Keratinocyte (primary cell): ENCODE data around the gene ADAMTS2. TPM values are rescaled to one million over a fixed set of nuclear protein-coding genes. Genes with fewer than 3 reads are reported as not detected.

ENCODE experiments used
- DNase-seq: peaks from one replicate; pipeline ENCODE4 v3.0.0-alpha.2; 2011; ENCODE audit warnings: low read depth, missing footprints, low spot score
- FAIRE-seq: peaks from 2 replicates; lab custom pipeline; 2011; peaks lifted over from hg19 to GRCh38; lab: Jason Lieb, UNC
- H2AFZ ChIP-seq: 2 replicates; pipeline ENCODE4 v1.6.0; 2012; ENCODE audit warnings: low read length, control low read depth, inconsistent platforms; ENCODE audit not compliant: control insufficient read depth
- H3K27ac ChIP-seq: 2 replicates; pipeline ENCODE4 v1.5.1; 2011; ENCODE audit warnings: low read length; ENCODE audit not compliant: control insufficient read depth, insufficient read depth
- H3K27me3 ChIP-seq: 3 replicates; pipeline ENCODE4 v1.6.0; 2011; ENCODE audit warnings: low read length; ENCODE audit not compliant: control insufficient read depth, insufficient read depth; ENCODE audit errors: extremely low read depth
- H3K36me3 ChIP-seq, 2 experiments: 2 replicates in 1 of 2; 3 replicates in 1 of 2; pipeline ENCODE4 v1.5.1; 2011; ENCODE audit warnings: low read length in 2 of 2, mild to moderate bottlenecking in 1 of 2; ENCODE audit not compliant: control insufficient read depth in 2 of 2, insufficient read depth in 2 of 2; ENCODE audit errors: extremely low read depth in 1 of 2
- H3K4me1 ChIP-seq: 3 replicates; pipeline ENCODE4 v1.5.1; 2011; ENCODE audit warnings: low read length; ENCODE audit not compliant: control insufficient read depth, insufficient read depth; ENCODE audit errors: extremely low read depth
- H3K4me2 ChIP-seq: 3 replicates; pipeline ENCODE4 v1.6.0; 2011; ENCODE audit warnings: low read depth, low read length; ENCODE audit not compliant: control insufficient read depth, insufficient read depth; ENCODE audit errors: extremely low read depth
- H3K4me3 ChIP-seq, 3 experiments: fragments of 200-600 bp in 1 of 3; sonication (generic) in 1 of 3; 2 replicates in 2 of 3; 3 replicates in 1 of 3; pipeline ENCODE4 v1.5.1; 2011 to 2016; ENCODE audit warnings: low read length in 3 of 3, mild to moderate bottlenecking in 3 of 3, control low read depth in 2 of 3, inconsistent platforms in 1 of 3, low read depth in 1 of 3, mixed read lengths in 1 of 3, mixed run types in 1 of 3, moderate library complexity in 1 of 3; ENCODE audit not compliant: control insufficient read depth in 2 of 3, insufficient read depth in 2 of 3; ENCODE audit errors: extremely low read depth in 1 of 3
- H3K79me2 ChIP-seq: 2 replicates; pipeline ENCODE4 v1.6.0; 2012; ENCODE audit warnings: low read length; ENCODE audit not compliant: control insufficient read depth, insufficient read depth
- H3K9ac ChIP-seq: 3 replicates; pipeline ENCODE4 v1.6.0; 2011; ENCODE audit warnings: low read length; ENCODE audit not compliant: control insufficient read depth, insufficient read depth; ENCODE audit errors: extremely low read depth
- H3K9me1 ChIP-seq: 3 replicates; pipeline ENCODE4 v1.6.0; 2011; ENCODE audit warnings: low read length; ENCODE audit not compliant: control insufficient read depth, insufficient read depth; ENCODE audit errors: extremely low read depth
- H3K9me3 ChIP-seq: 2 replicates; pipeline ENCODE4 v1.5.1; 2012; ENCODE audit warnings: low read depth, low read length; ENCODE audit not compliant: control insufficient read depth
- H4K20me1 ChIP-seq: 3 replicates; pipeline ENCODE4 v1.6.0; 2011; ENCODE audit warnings: low read length; ENCODE audit not compliant: control insufficient read depth, insufficient read depth; ENCODE audit errors: extremely low read depth
- EZH2 ChIP-seq: IDR thresholded peaks from one replicate; pipeline ENCODE4 v1.6.1; 2012; ENCODE audit warnings: inconsistent platforms, mild to moderate bottlenecking, low read length, moderate library complexity
- dilution Hi-C: fragments of 300-500 bp; cut with MboI; formaldehyde crosslinking; loops from one replicate; pipeline ENCODE4 v1.7.0; 2020; ENCODE audit warnings: low sequenced_read_pairs; ENCODE audit not compliant: extremely low pct_ligation_motif_present
- polyA plus RNA-seq, 5 experiments: library from polyadenylated mRNA; depleted of rRNA in 3 of 5; stranded (reverse) in 3 of 5; stranded (forward) in 1 of 5; unstranded in 1 of 5; fragments of >200 nt; gene quantifications; 1 replicate in 1 of 5; 2 replicates in 3 of 5; 3 replicates in 1 of 5; pipeline versions ENCODE4 v1.2.1 to v1.2.3, GENCODE V29; 2011 to 2012; ENCODE audit warnings: missing spikeins in 2 of 5, low read depth in 1 of 5, low replicate concordance in 1 of 5
- TF ChIP-seq, protein P1 (sequence below), 3 experiments: IDR thresholded peaks in 1 of 3; conservative IDR thresholded peaks in 1 of 3; optimal IDR thresholded peaks in 1 of 3; 2 replicates in 2 of 3; 3 replicates in 1 of 3; pipeline versions ENCODE3 to v1.5.1; 2011; ENCODE audit warnings: low read length in 3 of 3, mild to moderate bottlenecking in 3 of 3, moderate library complexity in 2 of 3, control low read depth in 1 of 3, inconsistent platforms in 1 of 3; ENCODE audit not compliant: insufficient read depth in 2 of 3; ENCODE audit errors: extremely low read depth in 1 of 3

Gene ADAMTS2
- polyA plus RNA-seq, 1 donor (not counting 4 experiments of a cell fraction or from before 2014, with no cell fraction given): not detected

DNA sequence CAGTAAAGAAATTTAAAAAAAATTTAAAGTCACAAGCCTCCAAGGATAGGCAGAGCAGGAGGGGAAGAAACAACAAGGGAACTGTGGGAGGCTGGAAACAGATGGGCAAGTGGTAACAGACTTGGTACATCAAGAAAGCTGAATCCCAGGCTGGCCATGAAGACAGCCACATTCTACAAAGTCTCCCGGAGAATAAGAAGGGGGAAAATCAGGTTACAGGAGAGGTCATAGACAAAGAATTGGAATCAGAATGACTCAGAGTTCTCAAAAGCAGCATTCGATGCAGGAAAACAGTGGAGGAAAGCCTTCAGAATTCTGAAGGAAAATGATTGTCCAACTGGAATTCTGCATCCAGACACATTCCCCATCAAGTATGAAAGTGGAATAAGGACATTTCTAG lies 129.7 kb downstream of the ADAMTS2 start:
- Histone ChIP-seq H4K20me1 (no peaks in the 10 kb centered on the region), H3K9me3 (peaks cover 16% of the 10 kb centered on the region), H3K9me1 (no peaks in the 10 kb centered on the region), H3K4me3 (no peak overlapping the region), H3K79me2 (no peaks in the 10 kb centered on the region), H3K4me2 (no peak overlapping the region), H2AFZ (no peak overlapping the region), H3K27ac (no peak overlapping the region), H3K9ac (no peak overlapping the region), H3K27me3 (no peaks in the 10 kb centered on the region), H3K36me3 (no peaks in the 10 kb centered on the region), H3K4me1 (no peaks in the 10 kb centered on the region)
- dilution Hi-C loops: no loop called here
- TF ChIP-seq, protein P1, sequence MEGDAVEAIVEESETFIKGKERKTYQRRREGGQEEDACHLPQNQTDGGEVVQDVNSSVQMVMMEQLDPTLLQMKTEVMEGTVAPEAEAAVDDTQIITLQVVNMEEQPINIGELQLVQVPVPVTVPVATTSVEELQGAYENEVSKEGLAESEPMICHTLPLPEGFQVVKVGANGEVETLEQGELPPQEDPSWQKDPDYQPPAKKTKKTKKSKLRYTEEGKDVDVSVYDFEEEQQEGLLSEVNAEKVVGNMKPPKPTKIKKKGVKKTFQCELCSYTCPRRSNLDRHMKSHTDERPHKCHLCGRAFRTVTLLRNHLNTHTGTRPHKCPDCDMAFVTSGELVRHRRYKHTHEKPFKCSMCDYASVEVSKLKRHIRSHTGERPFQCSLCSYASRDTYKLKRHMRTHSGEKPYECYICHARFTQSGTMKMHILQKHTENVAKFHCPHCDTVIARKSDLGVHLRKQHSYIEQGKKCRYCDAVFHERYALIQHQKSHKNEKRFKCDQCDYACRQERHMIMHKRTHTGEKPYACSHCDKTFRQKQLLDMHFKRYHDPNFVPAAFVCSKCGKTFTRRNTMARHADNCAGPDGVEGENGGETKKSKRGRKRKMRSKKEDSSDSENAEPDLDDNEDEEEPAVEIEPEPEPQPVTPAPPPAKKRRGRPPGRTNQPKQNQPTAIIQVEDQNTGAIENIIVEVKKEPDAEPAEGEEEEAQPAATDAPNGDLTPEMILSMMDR (optimal IDR thresholded peaks at IDR 0.05 in 1 of 3, IDR thresholded peaks at IDR 0.05 in 1 of 3, conservative IDR thresholded peaks at IDR 0.05 in 1 of 3; ENCODE audit: extremely low read depth in 1 of 3, insufficient read depth in 2 of 3, low read length in 3 of 3): no peak
- TF ChIP-seq EZH2: no peak
- DNase-seq (no peak), FAIRE-seq (no peak)

GRCh38 chr5:179214678-179215077 lies 130.6 kb downstream of the ADAMTS2 start:
- no peak for FAIRE-seq
- Histone ChIP-seq H3K4me2 (no peak overlapping the region), H2AFZ (no peak overlapping the region), H3K9me1 (no peaks in the 10 kb centered on the region), H3K36me3 (no peaks in the 10 kb centered on the region), H3K27me3 (no peaks in the 10 kb centered on the region), H3K4me3 (no peak overlapping the region), H4K20me1 (no peaks in the 10 kb centered on the region), H3K27ac (no peak overlapping the region), H3K79me2 (no peaks in the 10 kb centered on the region), H3K4me1 (no peaks in the 10 kb centered on the region), H3K9ac (no peak overlapping the region), H3K9me3 (peaks cover 13% of the 10 kb centered on the region)
- no peak for DNase-seq
- dilution Hi-C loops: no loop called here
- no peak for TF ChIP-seq EZH2
- TF ChIP-seq, protein P1 (optimal IDR thresholded peaks at IDR 0.05 in 1 of 3, IDR thresholded peaks at IDR 0.05 in 1 of 3, conservative IDR thresholded peaks at IDR 0.05 in 1 of 3; ENCODE audit: extremely low read depth in 1 of 3, insufficient read depth in 2 of 3, low read length in 3 of 3): no peak
